ENCODE results near the gene PRTN3. TPM values are rescaled to one million over a fixed set of nuclear protein-coding genes. Genes with fewer than 3 reads are reported as not detected.

The PRTN3 gene
- total RNA-seq, 4 donors from 2014 or later = not detected

GRCh38 chr19:825897-826644, 14.7 kb upstream of the PRTN3 start:
- Histone ChIP-seq H3K4me3 (replicated peaks in 1 of 3) (no peak overlapping the region), H3K27me3 (peaks cover 5% of the 10 kb centered on the region), H3K9me3 (no peaks in the 10 kb centered on the region), H3K4me1 (peaks cover 0 to 13% of the 10 kb centered on the region in 2 donors), H3K36me3 (no peaks in the 10 kb centered on the region), H3K27ac (no peak overlapping the region)
- 76 to 82% methylated on average over 18 to 19 of the region's 19 CpGs for WGBS, 2 donors
- intact Hi-C loops (cut with DNase I) = no loop called here
- no peak for TF ChIP-seq POLR2A (IDR thresholded peaks at IDR 0.05)
- TF ChIP-seq, protein P1, sequence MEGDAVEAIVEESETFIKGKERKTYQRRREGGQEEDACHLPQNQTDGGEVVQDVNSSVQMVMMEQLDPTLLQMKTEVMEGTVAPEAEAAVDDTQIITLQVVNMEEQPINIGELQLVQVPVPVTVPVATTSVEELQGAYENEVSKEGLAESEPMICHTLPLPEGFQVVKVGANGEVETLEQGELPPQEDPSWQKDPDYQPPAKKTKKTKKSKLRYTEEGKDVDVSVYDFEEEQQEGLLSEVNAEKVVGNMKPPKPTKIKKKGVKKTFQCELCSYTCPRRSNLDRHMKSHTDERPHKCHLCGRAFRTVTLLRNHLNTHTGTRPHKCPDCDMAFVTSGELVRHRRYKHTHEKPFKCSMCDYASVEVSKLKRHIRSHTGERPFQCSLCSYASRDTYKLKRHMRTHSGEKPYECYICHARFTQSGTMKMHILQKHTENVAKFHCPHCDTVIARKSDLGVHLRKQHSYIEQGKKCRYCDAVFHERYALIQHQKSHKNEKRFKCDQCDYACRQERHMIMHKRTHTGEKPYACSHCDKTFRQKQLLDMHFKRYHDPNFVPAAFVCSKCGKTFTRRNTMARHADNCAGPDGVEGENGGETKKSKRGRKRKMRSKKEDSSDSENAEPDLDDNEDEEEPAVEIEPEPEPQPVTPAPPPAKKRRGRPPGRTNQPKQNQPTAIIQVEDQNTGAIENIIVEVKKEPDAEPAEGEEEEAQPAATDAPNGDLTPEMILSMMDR (IDR thresholded peaks at IDR 0.05) = no peak
- no peak for DNase-seq

GRCh38 chr19:827314-827709, 13.5 kb upstream of the PRTN3 start:
- Histone ChIP-seq H3K9me3 (no peaks in the 10 kb centered on the region), H3K36me3 (no peaks in the 10 kb centered on the region), H3K27ac (no peak overlapping the region), H3K27me3 (peaks cover 2% of the 10 kb centered on the region), H3K4me3 (replicated peaks in 1 of 3) (no peak overlapping the region), H3K4me1 (peaks cover 0 to 1% of the 10 kb centered on the region in 2 donors)
- intact Hi-C loops (cut with DNase I) = no loop called here
- WGBS, 2 donors = 90 to 96% methylated on average over 8 to 11 of the region's 11 CpGs
- no peak for DNase-seq
- TF ChIP-seq POLR2A (IDR thresholded peaks at IDR 0.05) = no peak
- TF ChIP-seq, protein P1 (IDR thresholded peaks at IDR 0.05) = no peak

GRCh38 chr19:827710-828321, 13.0 kb upstream of the PRTN3 start, which contains the start of gene AZU1:
Gene AZU1, plus strand, starts transcription at chr19:827837. Its CDS starts 10 bp downstream, at chr19:827847.
- intact Hi-C loops (cut with DNase I) = no loop called here
- no peaks in the 10 kb centered on the region for H3K36me3 ChIP-seq
- TF ChIP-seq, protein P1 (IDR thresholded peaks at IDR 0.05) = no peak
- no peak for TF ChIP-seq POLR2A (IDR thresholded peaks at IDR 0.05)
- no peak within 1 kb of the TSS for H3K4me3 ChIP-seq (replicated peaks in 1 of 3)
- no peaks in the 10 kb centered on the region for H3K4me1 ChIP-seq
- WGBS, 2 donors = 73 to 91% methylated on average over 7 to 23 of the region's 33 CpGs
- no peak within 1 kb of the TSS for H3K27ac ChIP-seq
- DNase-seq = no peak
- no peaks in the 10 kb centered on the region for H3K27me3 ChIP-seq
- no peaks in the 10 kb centered on the region for H3K9me3 ChIP-seq

GRCh38 chr19:829129-829758, 11.6 kb upstream of the PRTN3 start:
- WGBS, 2 donors = 67 to 76% methylated on average over 18 of the region's 18 CpGs
- Histone ChIP-seq H3K27ac (no peak overlapping the region), H3K27me3 (no peaks in the 10 kb centered on the region), H3K4me3 (replicated peaks in 1 of 3) (no peak overlapping the region), H3K36me3 (no peaks in the 10 kb centered on the region), H3K9me3 (no peaks in the 10 kb centered on the region), H3K4me1 (no peaks in the 10 kb centered on the region)
- no peak for DNase-seq
- intact Hi-C loops (cut with DNase I) = no loop called here
- TF ChIP-seq, protein P1 (IDR thresholded peaks at IDR 0.05) = no peak
- TF ChIP-seq POLR2A (IDR thresholded peaks at IDR 0.05) = no peak
